ENCODE measurements around the gene PRLR.

Gene PRLR

GRCh38 chr5:35135239-35135700, 95.0 kb downstream of the PRLR start:
- no peaks in the 10 kb centered on the region for H3K36me3 Mint-ChIP-seq (ENCODE audit: insufficient read depth)
- H3K4me3 Mint-ChIP-seq, result no peak overlapping the region
- peaks cover 16 to 46% of the 10 kb centered on the region in 2 donors for H3K27me3 Mint-ChIP-seq
- H3K27ac Mint-ChIP-seq, result no peak overlapping the region
- H3K4me1 Mint-ChIP-seq (ENCODE audit: low read depth in 2 of 2), result peaks cover 4 to 5% of the 10 kb centered on the region in 2 donors
- ATAC-seq (replicated peaks), result no peak
- H3K9me3 Mint-ChIP-seq, result peaks cover 0 to 2% of the 10 kb centered on the region in 2 donors
- DNase-seq, result no peak

DNA sequence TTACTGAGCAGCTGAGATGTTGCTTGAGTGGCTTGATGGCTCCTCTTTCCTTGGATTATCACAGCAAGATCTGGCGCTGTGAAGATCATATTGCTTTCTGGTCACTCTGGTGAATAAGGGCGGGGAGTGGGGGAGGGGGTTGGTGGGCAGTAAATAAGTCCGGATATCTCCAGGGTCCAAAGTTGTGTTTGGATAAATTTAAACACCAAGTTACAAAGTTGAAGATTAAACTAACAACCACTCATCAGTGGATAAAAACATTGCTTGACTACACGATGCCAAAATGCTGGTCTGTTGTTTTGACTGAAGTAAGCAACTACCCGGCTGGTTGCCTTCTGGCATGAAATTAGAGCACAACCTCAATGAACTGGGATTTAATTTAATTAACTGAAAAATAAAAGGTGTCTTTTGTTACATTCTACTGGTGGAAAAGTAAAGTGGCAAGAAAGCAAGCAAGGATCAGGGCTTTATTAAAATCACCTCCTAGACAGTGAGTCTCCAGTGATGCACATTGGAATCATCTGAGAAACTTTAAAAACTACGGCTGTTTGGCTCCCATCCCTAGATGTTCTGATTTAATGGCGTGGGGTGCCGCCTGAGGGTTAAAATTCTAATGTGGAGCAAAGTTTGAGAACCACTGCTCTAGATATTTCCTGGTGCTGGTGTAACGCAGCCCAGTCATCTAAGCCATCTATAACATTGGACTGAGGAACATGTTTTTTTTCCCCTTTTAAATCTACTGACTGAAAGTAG, 95.8 kb downstream of the PRLR start:
- Mint-ChIP-seq H3K27ac (no peak overlapping the region), H3K36me3 (ENCODE audit: insufficient read depth) (no peaks in the 10 kb centered on the region), H3K4me1 (ENCODE audit: low read depth in 2 of 2) (peaks cover 8 to 11% of the 10 kb centered on the region in 2 donors), H3K9me3 (peaks cover 0 to 4% of the 10 kb centered on the region in 2 donors), H3K4me3 (no peak overlapping the region), H3K27me3 (peaks cover 18 to 54% of the 10 kb centered on the region in 2 donors)
- ATAC-seq (replicated peaks) (no peak), DNase-seq (no peak)

DNA sequence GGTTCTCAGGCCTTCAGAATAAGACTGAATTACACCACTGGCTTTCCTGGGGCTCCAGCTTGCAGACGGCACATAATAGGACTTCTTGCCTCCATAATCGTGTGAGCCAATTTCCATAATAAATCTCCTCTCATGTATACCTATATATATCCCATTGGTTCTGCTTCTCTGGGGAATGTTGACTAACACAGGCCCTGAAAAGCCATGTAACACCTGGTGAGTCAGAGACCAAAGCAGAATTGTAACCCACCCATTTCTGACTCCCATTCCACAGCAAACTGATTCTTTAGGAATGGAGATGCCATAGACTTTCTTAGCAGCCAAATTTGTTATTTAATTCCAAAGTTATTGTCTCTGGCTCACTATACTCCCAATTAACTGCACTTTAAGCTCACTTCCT, 97.1 kb downstream of the PRLR start:
- no peak for DNase-seq
- no peaks in the 10 kb centered on the region for H3K36me3 Mint-ChIP-seq (ENCODE audit: insufficient read depth)
- H3K27ac Mint-ChIP-seq, result no peak overlapping the region
- peaks cover 8 to 11% of the 10 kb centered on the region in 2 donors for H3K4me1 Mint-ChIP-seq (ENCODE audit: low read depth in 2 of 2)
- H3K9me3 Mint-ChIP-seq, result peaks cover 0 to 6% of the 10 kb centered on the region in 2 donors
- H3K27me3 Mint-ChIP-seq, result peaks cover 26 to 66% of the 10 kb centered on the region in 2 donors
- ATAC-seq (replicated peaks), result no peak
- H3K4me3 Mint-ChIP-seq, result no peak overlapping the region

GRCh38 chr5:35131723-35132122, 98.6 kb downstream of the PRLR start:
- Mint-ChIP-seq H3K4me3 (no peak overlapping the region), H3K27ac (no peak overlapping the region), H3K9me3 (peaks cover 0 to 6% of the 10 kb centered on the region in 2 donors), H3K4me1 (ENCODE audit: low read depth in 2 of 2) (peaks cover 8 to 11% of the 10 kb centered on the region in 2 donors), H3K27me3 (peaks cover 37 to 70% of the 10 kb centered on the region in 2 donors), H3K36me3 (ENCODE audit: insufficient read depth) (no peaks in the 10 kb centered on the region)
- ATAC-seq (replicated peaks) (no peak), DNase-seq (no peak)

GRCh38 chr5:35129921-35130485, 100.3 kb downstream of the PRLR start:
- peaks cover 30 to 57% of the 10 kb centered on the region in 2 donors for H3K27me3 Mint-ChIP-seq
- H3K4me1 Mint-ChIP-seq (ENCODE audit: low read depth in 2 of 2), result peaks cover 8 to 11% of the 10 kb centered on the region in 2 donors
- no peak overlapping the region for H3K27ac Mint-ChIP-seq
- peak; percentile 68 for ATAC-seq (replicated peaks)
- H3K36me3 Mint-ChIP-seq (ENCODE audit: insufficient read depth), result no peaks in the 10 kb centered on the region
- peak; percentile 1 to 6 (median 2) for DNase-seq
- peaks cover 0 to 6% of the 10 kb centered on the region in 2 donors for H3K9me3 Mint-ChIP-seq
- no peak overlapping the region for H3K4me3 Mint-ChIP-seq

DNA sequence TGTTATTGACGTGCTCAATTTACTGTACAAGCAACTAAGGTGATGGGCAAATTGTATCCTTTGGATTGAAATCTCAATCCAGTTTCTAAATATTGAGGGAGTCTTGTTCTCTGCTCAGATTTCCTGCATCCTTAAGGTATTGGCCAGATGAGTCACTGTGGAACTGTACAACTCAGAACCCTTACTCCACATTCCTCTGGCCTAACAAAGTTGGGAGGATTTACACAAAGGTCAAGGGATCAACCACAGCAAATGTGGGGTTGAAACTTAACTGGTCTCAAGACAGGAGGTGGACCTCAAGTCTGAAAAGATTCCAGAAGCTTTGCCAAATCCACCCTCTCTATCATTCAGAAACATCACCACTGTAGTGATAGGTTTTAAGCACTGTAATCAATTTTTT, 101.0 kb downstream of the PRLR start:
- Mint-ChIP-seq H3K27ac (no peak overlapping the region), H3K4me1 (ENCODE audit: low read depth in 2 of 2) (peaks cover 8 to 11% of the 10 kb centered on the region in 2 donors), H3K27me3 (peaks cover 30 to 56% of the 10 kb centered on the region in 2 donors), H3K4me3 (no peak overlapping the region), H3K36me3 (ENCODE audit: insufficient read depth) (no peaks in the 10 kb centered on the region), H3K9me3 (peaks cover 0 to 6% of the 10 kb centered on the region in 2 donors)
- ATAC-seq (replicated peaks) (no peak), DNase-seq (no peak)

DNA sequence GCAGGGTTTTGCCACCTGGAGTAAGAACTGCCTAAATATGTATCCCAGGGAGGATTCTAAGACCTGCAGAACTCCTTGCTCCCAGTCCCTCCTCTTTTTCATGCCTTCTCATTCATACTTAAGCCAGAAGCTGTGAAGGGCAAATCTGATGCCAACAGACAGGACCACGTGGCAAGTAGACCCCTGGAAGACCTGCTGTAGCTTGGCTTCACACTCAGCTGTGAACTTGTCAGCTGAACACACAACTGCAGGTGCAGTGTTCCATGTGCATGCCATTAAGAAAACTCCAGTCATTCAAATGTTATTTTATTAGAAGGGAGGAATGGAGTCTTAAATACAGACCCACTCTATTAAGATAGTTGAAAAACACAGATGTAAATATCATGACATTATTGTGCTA, 103.3 kb downstream of the PRLR start:
- Mint-ChIP-seq H3K4me1 (ENCODE audit: low read depth in 2 of 2) (peaks cover 8 to 11% of the 10 kb centered on the region in 2 donors), H3K9me3 (peaks cover 0 to 6% of the 10 kb centered on the region in 2 donors), H3K36me3 (ENCODE audit: insufficient read depth) (no peaks in the 10 kb centered on the region), H3K4me3 (no peak overlapping the region), H3K27ac (no peak overlapping the region), H3K27me3 (peaks cover 43 to 49% of the 10 kb centered on the region in 2 donors)
- ATAC-seq (replicated peaks) (no peak), DNase-seq (no peak)

DNA sequence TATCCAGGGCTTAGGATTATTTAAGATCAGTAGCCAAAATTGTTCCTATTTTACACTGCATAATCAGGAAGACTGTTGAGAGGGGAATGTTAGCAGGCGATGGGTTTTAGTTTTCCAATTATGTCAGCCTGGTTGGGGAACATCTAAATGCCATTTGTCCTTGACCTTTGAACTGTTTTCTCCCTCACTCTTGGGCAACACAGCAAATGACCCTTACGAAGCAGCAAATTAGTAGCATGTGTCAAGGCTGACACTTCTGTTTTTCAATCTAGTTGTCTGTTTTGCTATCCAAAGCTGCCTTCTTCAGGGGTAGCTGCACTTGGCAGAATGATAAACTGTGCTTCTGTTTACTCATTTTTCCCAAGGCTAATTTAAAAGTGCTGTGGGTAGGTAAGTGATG, 104.5 kb downstream of the PRLR start:
- H3K27me3 Mint-ChIP-seq, result peaks cover 42 to 44% of the 10 kb centered on the region in 2 donors
- H3K4me1 Mint-ChIP-seq (ENCODE audit: low read depth in 2 of 2), result peaks cover 8 to 11% of the 10 kb centered on the region in 2 donors
- ATAC-seq (replicated peaks) (no peak), DNase-seq (no peak)
- no peak overlapping the region for H3K4me3 Mint-ChIP-seq
- no peak overlapping the region for H3K27ac Mint-ChIP-seq
- peaks cover 0 to 6% of the 10 kb centered on the region in 2 donors for H3K9me3 Mint-ChIP-seq
- no peaks in the 10 kb centered on the region for H3K36me3 Mint-ChIP-seq (ENCODE audit: insufficient read depth)

DNA sequence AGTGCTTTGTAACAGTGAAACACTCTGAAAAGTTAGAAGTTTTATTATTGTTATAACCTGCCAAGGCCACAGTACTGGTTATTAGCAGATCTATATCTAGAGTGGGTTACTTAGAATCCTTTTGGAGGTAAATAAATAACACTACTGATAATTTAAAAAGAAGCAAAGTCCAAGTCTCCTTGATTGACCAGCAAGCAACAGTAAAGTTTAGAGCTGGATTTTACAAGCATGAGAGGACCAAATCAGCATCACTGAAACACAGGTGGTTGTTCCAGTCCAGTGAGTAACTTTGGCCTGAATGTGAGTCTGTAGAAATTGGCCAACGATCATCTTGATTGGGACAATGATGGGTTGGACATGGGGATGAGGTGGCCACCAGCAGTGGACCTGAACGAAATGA, 105.4 kb downstream of the PRLR start:
- Mint-ChIP-seq H3K9me3 (peaks cover 0 to 3% of the 10 kb centered on the region in 2 donors), H3K27ac (no peak overlapping the region), H3K27me3 (peaks cover 40 to 41% of the 10 kb centered on the region in 2 donors), H3K36me3 (ENCODE audit: insufficient read depth) (no peaks in the 10 kb centered on the region), H3K4me1 (ENCODE audit: low read depth in 2 of 2) (peaks cover under 1 to 4% of the 10 kb centered on the region in 2 donors), H3K4me3 (no peak overlapping the region)
- ATAC-seq (replicated peaks), result no peak
- DNase-seq, result no peak

DNA sequence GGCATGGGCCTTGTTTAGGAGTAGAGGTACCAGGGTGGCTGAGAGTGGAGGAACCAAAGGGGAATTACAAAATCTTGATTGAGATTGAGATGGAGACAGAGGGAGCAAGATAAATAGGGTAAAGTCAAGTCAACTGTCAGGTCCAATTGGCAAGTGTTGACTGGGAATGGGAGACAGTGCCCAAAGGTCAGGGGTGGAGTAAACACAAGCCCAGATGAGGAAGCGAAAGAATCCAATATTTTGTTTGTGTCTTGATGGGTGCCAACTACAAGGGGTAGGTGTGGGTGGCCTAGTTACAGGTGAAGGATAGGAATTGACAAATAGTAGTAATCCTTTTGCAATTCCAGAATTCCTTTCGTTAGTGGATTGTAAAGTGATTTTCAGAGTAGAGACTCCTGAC, 107.5 kb downstream of the PRLR start:
- Mint-ChIP-seq H3K4me1 (ENCODE audit: low read depth in 2 of 2) (no peaks in the 10 kb centered on the region), H3K9me3 (no peaks in the 10 kb centered on the region), H3K4me3 (no peak overlapping the region), H3K27ac (no peak overlapping the region), H3K36me3 (ENCODE audit: insufficient read depth) (no peaks in the 10 kb centered on the region), H3K27me3 (peaks cover 24 to 35% of the 10 kb centered on the region in 2 donors)
- DNase-seq (no peak), ATAC-seq (replicated peaks) (no peak)

DNA sequence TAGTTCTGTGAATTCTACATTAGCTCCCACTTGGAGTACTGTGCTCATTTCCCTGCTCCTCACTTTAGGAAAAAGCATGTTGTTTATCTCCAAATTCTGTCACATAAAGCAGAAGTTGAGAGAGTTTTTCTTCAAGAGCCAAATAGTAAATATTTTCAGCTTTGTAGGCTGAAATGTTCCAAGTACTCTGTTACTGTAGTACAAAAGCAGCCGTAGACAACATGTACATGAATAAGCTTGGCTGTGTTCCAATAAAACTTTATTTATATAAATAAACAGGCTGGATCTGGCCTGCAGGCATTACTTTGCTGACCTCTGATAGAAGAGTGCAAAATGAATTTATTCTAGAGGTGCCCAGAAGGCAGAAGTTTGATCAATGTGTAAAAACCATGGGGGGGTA, 109.6 kb downstream of the PRLR start:
- no peaks in the 10 kb centered on the region for H3K4me1 Mint-ChIP-seq (ENCODE audit: low read depth in 2 of 2)
- no peaks in the 10 kb centered on the region for H3K36me3 Mint-ChIP-seq (ENCODE audit: insufficient read depth)
- ATAC-seq (replicated peaks), result no peak
- no peak overlapping the region for H3K4me3 Mint-ChIP-seq
- no peaks in the 10 kb centered on the region for H3K9me3 Mint-ChIP-seq
- peaks cover 24 to 28% of the 10 kb centered on the region in 2 donors for H3K27me3 Mint-ChIP-seq
- H3K27ac Mint-ChIP-seq, result no peak overlapping the region
- DNase-seq, result no peak

DNA sequence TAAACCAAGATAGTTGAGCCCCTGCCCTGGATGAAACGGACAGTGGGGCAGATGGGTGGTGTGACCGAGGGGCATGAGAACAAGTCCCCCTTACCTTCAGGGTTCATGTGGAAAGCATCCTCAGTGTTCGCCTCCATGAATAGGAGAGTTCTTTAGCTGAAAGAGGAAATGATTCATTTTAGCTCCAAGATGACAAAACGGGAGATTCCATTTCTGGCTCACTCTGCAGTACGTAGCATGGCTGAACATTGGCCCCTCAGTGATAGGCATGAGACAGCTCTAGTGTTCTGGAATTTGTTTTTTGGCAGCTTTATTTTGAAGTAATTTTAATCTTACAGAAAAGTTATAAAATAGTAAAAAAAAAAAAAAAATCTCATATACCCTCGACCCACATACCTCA, 112.3 kb downstream of the PRLR start:
- H3K4me3 Mint-ChIP-seq, result no peak overlapping the region
- no peak overlapping the region for H3K27ac Mint-ChIP-seq
- ATAC-seq (replicated peaks) (no peak), DNase-seq (no peak)
- H3K27me3 Mint-ChIP-seq, result peaks cover 23 to 50% of the 10 kb centered on the region in 2 donors
- peaks cover 0 to 7% of the 10 kb centered on the region in 2 donors for H3K9me3 Mint-ChIP-seq
- H3K36me3 Mint-ChIP-seq (ENCODE audit: insufficient read depth), result no peaks in the 10 kb centered on the region
- no peaks in the 10 kb centered on the region for H3K4me1 Mint-ChIP-seq (ENCODE audit: low read depth in 2 of 2)

DNA sequence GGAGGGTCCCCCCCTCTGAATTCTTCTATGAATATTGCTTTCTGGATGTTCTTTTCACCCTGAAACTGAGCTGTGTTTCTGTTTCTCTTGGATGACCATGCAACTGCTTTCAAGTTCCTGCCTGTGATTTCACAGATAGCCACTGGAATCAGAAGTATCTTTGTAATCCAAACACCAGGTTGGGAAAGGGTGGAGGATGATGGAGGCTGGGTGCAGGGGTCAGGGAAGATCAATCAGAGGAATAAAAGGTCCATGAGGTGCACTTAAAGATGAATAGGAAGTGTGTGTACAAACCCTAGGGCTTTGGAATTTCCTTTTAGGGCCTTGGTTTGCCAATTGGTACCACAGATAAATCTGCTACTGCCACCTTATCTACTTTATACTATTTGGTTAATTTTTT, 114.4 kb downstream of the PRLR start:
- Mint-ChIP-seq H3K4me1 (ENCODE audit: low read depth in 2 of 2) (no peaks in the 10 kb centered on the region), H3K36me3 (ENCODE audit: insufficient read depth) (no peaks in the 10 kb centered on the region), H3K4me3 (no peak overlapping the region), H3K27ac (no peak overlapping the region), H3K9me3 (peaks cover 0 to 7% of the 10 kb centered on the region in 2 donors), H3K27me3 (peaks cover 15 to 49% of the 10 kb centered on the region in 2 donors)
- DNase-seq (no peak), ATAC-seq (replicated peaks) (no peak)

DNA sequence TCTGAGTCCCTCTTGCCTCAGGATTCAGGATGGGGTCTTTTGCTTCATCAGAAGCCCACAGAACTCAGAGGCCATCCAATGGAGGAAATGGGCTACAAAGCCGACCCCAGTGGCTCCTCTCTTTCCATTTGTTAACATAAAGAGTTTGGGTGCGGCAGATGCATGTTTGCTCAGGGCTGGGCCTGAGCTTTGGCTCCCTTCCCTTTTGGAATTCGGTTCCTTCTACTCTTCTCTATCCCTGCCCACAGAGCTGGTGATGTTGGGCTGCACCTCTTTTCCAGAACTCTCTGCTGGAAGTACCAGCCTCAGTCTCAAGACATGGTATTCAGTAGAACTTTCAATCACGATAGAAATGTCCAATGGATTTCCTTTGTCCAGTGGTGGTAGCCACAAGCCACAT, 115.6 kb downstream of the PRLR start:
- H3K36me3 Mint-ChIP-seq (ENCODE audit: insufficient read depth), result no peaks in the 10 kb centered on the region
- ATAC-seq (replicated peaks), result no peak

More for the DNA sequence above, 115.6 kb downstream of the PRLR start:
- Mint-ChIP-seq H3K27me3 (peaks cover 8 to 43% of the 10 kb centered on the region in 2 donors), H3K9me3 (peaks cover 0 to 7% of the 10 kb centered on the region in 2 donors), H3K4me1 (ENCODE audit: low read depth in 2 of 2) (no peaks in the 10 kb centered on the region), H3K27ac (no peak overlapping the region), H3K4me3 (no peak overlapping the region)
- DNase-seq, result no peak
